H1 (cell line): Measurements from ENCODE around the gene TMEM127. TPM values are rescaled to one million over a fixed set of nuclear protein-coding genes. Genes with fewer than 3 reads are reported as not detected.

ENCODE experiments used
- CBX8 ChIP-seq: fragments of 300-800, 300-1000 bp; sonication (generic); IDR thresholded peaks from 2 replicates; pipeline ENCODE4 v1.7.1; 2016; ENCODE audit warnings: low read depth, low read length, borderline replicate concordance
- SRF ChIP-seq: IDR thresholded peaks from 2 replicates; pipeline ENCODE4 v1.6.1; 2011; ENCODE audit warnings: mild to moderate bottlenecking, low read depth, low read length, moderate library complexity
- TAF7 ChIP-seq: optimal IDR thresholded peaks from 2 replicates; pipeline ENCODE3; 2011; ENCODE audit warnings: low read depth, mild to moderate bottlenecking, inconsistent platforms, low read length, moderate library complexity, borderline replicate concordance
- polyA plus RNA-seq, 7 experiments: library from polyadenylated mRNA; depleted of rRNA in 3 of 7; stranded (reverse) in 5 of 7; unstranded in 2 of 7; fragments of >200 nt in 5 of 7; fragments of 200-250 nt in 2 of 7; gene quantifications; 1 replicate in 5 of 7; 2 replicates in 1 of 7; 4 replicates in 1 of 7; pipeline versions ENCODE4 v1.2.1 to v1.2.3, GENCODE V29; 2011 to 2013; ENCODE audit warnings: missing spikeins in 2 of 7, mixed read lengths in 2 of 7
- total RNA-seq: library from RNA; stranded (reverse); fragmentation: NEBNext Ultra II Directional; extraction: Animal tissue kit (Norgen Biotek cat#: 25700); gene quantifications from 2 replicates; pipeline ENCODE4 v1.2.1, GENCODE V29; 2021

Gene TMEM127
- total and polyA plus RNA-seq, 2 of the 8 experiments (the other 6 are each of a cell fraction or from before 2014, with no cell fraction given): 25.0 to 41.0 TPM

DNA sequence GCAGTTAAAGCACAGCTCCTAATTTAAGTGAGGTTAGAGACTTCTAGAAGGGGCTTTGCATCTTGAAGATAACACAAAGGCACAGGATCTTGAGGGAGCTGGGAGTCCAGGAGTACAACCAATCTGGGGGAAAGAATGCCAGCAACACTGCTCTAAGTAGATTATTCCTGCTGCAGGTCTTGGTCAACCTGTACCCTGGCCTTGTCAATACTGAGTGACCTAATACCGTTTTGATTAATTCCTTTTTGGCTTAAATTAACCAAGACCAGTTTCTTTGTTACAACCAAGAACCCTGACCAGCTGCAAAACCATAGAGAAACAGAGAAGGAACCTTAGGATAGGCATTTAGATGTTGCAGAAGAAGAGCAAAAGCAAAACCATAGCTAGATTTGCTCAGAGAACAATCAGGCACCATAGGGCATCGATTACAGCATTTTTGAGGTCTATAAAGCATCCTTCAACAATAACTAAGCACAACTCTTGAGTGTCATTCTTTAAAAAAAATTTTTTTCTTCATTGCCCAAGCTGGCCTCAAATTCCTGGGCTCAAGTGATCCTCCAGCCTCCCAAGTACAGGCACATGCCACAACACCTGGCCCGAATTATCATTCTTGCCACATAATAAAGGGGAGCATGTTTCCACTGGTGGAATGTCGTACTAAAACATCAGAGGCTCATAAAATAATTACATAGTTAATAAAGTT lies 63.5 kb downstream of the TMEM127 start (continued):
- TF ChIP-seq SRF (no peak), TAF7 (no peak), CBX8 (no peak)
